ENCODE results near the gene EPS8.

- TF ChIP-seq CTCF (conservative IDR thresholded peaks at IDR 0.05; ENCODE audit: low read length) (no peak), EZH2phosphoT487 (IDR thresholded peaks at IDR 0.05; ENCODE audit: borderline replicate concordance, low read depth, low read length) (no peak)
These were observed 7.4 kb upstream of the EPS8 start for GRCh38 chr12:15796493-15797141.

Measured in OCI-LY7 (cell line).